ENCODE data around the gene LSM5. TPM values are rescaled to one million over a fixed set of nuclear protein-coding genes. Genes with fewer than 3 reads are reported as not detected.

LSM5 gene
- polyA plus RNA-seq, 2 of the 4 experiments (the other 2 are of a cell fraction) = 128 to 158 TPM

DNA sequence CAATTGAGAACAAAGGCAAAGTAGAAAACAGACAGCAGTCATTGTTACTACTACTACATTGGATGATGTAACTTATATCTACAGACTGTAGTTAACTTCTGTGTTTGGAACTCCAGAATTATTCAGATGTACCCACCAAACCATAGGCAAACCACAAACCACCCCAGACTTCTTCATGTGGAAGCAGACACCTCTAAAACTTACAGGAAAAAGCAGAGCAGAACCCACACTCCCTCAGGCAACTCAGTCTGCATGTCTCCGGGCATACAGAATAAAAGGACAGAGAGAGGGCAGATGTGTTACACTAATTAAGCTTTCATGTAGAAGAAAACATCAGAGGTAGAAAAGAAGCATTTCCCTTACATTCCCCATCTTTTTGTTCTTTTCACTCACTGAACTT is 9.0 kb downstream of the LSM5 start:
- FAIRE-seq (no peak), ATAC-seq (no peak), DNase-seq (ENCODE audit: low read depth in 1 of 2, low spot score in 1 of 2) (no peak)
- Histone ChIP-seq H3K27ac (no peak overlapping the region), H3K4me2 (no peak overlapping the region), H3K9me3 (no peaks in the 10 kb centered on the region), H3K4me1 (no peaks in the 10 kb centered on the region), H3K4me3 (no peak overlapping the region)
- no peak for TF ChIP-seq REST (IDR thresholded peaks at IDR 0.05)
- no peak for TF ChIP-seq PHF8 (IDR thresholded peaks at IDR 0.05; ENCODE audit: borderline replicate concordance, low read depth)
- TF ChIP-seq HDAC2 (IDR thresholded peaks at IDR 0.05) = no peak
- TF ChIP-seq RCOR1 (IDR thresholded peaks at IDR 0.05; ENCODE audit: low read depth, low read length) = no peak
- no peak for TF ChIP-seq RNF2 (IDR thresholded peaks at IDR 0.05; ENCODE audit: borderline replicate concordance, low read depth)
- TF ChIP-seq, protein P1, sequence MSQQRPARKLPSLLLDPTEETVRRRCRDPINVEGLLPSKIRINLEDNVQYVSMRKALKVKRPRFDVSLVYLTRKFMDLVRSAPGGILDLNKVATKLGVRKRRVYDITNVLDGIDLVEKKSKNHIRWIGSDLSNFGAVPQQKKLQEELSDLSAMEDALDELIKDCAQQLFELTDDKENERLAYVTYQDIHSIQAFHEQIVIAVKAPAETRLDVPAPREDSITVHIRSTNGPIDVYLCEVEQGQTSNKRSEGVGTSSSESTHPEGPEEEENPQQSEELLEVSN (IDR thresholded peaks at IDR 0.05; ENCODE audit: borderline replicate concordance, low read depth) = no peak
- no peak for TF ChIP-seq JUNB (IDR thresholded peaks at IDR 0.05)
- no peak for TF ChIP-seq EHF (CRISPR knock-in tag; IDR thresholded peaks at IDR 0.05)
- TF ChIP-seq, protein P2, sequence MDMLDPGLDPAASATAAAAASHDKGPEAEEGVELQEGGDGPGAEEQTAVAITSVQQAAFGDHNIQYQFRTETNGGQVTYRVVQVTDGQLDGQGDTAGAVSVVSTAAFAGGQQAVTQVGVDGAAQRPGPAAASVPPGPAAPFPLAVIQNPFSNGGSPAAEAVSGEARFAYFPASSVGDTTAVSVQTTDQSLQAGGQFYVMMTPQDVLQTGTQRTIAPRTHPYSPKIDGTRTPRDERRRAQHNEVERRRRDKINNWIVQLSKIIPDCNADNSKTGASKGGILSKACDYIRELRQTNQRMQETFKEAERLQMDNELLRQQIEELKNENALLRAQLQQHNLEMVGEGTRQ (IDR thresholded peaks at IDR 0.05) = no peak
- no peak for TF ChIP-seq KDM5A (IDR thresholded peaks at IDR 0.05)
- no peak for TF ChIP-seq ZSCAN20 (CRISPR knock-in tag; IDR thresholded peaks at IDR 0.05)
- TF ChIP-seq SMC3 (IDR thresholded peaks at IDR 0.05) = no peak
- TF ChIP-seq, protein P3, sequence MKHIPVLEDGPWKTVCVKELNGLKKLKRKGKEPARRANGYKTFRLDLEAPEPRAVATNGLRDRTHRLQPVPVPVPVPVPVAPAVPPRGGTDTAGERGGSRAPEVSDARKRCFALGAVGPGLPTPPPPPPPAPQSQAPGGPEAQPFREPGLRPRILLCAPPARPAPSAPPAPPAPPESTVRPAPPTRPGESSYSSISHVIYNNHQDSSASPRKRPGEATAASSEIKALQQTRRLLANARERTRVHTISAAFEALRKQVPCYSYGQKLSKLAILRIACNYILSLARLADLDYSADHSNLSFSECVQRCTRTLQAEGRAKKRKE (CRISPR knock-in tag; IDR thresholded peaks at IDR 0.05; ENCODE audit: low read depth) = no peak
- TF ChIP-seq JUN (IDR thresholded peaks at IDR 0.05) = no peak
- no peak for TF ChIP-seq ZC3H11A (IDR thresholded peaks at IDR 0.05)
- no peak for TF ChIP-seq MAZ (IDR thresholded peaks at IDR 0.05; ENCODE audit: borderline replicate concordance, low read depth, low read length)
- 89% methylated on average over 1 of the region's 1 CpG for WGBS (ENCODE audit: missing lambda C conversion rate)
- CTCF ChIA-PET = interaction anchor here (2.6 to 8.7 kb wide), 2 partner anchors 8 to 274 kb away, joined by 15 to 241 read pairs; partner anchors contain the start of gene LSM5
- POLR2A ChIA-PET = no interaction called here

GRCh38 chr7:32479574-32480200 is 10.5 kb downstream of the LSM5 start:
- FAIRE-seq (no peak), DNase-seq (ENCODE audit: low read depth in 1 of 2, low spot score in 1 of 2) (peak; percentile 62 to 72), ATAC-seq (peak; percentile 61 to 67)
- H3K4me3 ChIP-seq = no peak overlapping the region
- H3K27ac ChIP-seq = no peak overlapping the region
- ChIA-PET CTCF (interaction anchor here (0.6 to 8.7 kb wide), 34 partner anchors 8 to 1345 kb away, joined by 3 to 241 read pairs (median 4); partner anchors contain the start of gene LSM5), POLR2A (interaction anchor here (0.7 to 1.0 kb wide), 2 partner anchors 10 to 266 kb away, joined by 5 to 6 read pairs; partner anchors contain the start of gene LSM5)
- TF ChIP-seq CTCF (IDR thresholded peaks at IDR 0.05) (peak; percentile 92), SMC3 (IDR thresholded peaks at IDR 0.05) (peak; percentile 83), RAD21 (conservative IDR thresholded peaks at IDR 0.05 in 1 of 2, IDR thresholded peaks at IDR 0.05 in 1 of 2) (peak; percentile 90 to 95), NFE2L2 (conservative IDR thresholded peaks at IDR 0.05; ENCODE audit: low read length) (no peak), KDM1A (IDR thresholded peaks at IDR 0.05; ENCODE audit: low read depth) (no peak)
- H3K4me1 ChIP-seq = no peaks in the 10 kb centered on the region
- H3K4me2 ChIP-seq = no peak overlapping the region
- WGBS (ENCODE audit: missing lambda C conversion rate) = 12% methylated on average over 2 of the region's 2 CpGs
- no peaks in the 10 kb centered on the region for H3K9me3 ChIP-seq

Data from A549 (cell line).